ENCODE data around the gene DPF3.

DNA sequence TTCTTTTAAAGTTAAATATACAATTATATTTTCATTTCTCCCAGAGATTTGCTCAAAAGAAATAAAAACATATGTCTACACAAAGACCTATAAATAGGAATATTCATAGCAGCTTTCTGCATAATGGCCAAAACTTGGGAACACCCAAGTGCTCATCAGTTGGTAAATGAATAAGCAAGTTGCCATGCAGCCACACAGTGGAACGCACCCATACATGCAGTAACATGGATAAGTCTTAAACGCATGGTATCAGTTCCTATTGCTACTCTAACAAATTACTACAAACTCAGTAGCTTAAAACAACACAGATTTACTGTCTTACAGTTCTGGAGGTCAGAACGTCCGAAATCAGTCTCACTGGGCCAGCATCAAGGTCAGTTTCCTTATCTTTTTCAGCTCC is 78.5 kb downstream of the DPF3 start:
- TF ChIP-seq, protein P1, sequence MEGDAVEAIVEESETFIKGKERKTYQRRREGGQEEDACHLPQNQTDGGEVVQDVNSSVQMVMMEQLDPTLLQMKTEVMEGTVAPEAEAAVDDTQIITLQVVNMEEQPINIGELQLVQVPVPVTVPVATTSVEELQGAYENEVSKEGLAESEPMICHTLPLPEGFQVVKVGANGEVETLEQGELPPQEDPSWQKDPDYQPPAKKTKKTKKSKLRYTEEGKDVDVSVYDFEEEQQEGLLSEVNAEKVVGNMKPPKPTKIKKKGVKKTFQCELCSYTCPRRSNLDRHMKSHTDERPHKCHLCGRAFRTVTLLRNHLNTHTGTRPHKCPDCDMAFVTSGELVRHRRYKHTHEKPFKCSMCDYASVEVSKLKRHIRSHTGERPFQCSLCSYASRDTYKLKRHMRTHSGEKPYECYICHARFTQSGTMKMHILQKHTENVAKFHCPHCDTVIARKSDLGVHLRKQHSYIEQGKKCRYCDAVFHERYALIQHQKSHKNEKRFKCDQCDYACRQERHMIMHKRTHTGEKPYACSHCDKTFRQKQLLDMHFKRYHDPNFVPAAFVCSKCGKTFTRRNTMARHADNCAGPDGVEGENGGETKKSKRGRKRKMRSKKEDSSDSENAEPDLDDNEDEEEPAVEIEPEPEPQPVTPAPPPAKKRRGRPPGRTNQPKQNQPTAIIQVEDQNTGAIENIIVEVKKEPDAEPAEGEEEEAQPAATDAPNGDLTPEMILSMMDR (IDR thresholded peaks at IDR 0.05), result no peak
- TF ChIP-seq POLR2AphosphoS5 (IDR thresholded peaks at IDR 0.05), result no peak
- TF ChIP-seq POLR2A (IDR thresholded peaks at IDR 0.05), result no peak

Measured in suprapubic skin (tissue), 4 donors.